NCI-H526 (cell line): ENCODE results near the gene MET.
"Not testable (repeated sequence)": the region's sequence is repeated elsewhere in the genome, so short reads cannot be mapped to it uniquely, and the experiment has no call there.

ENCODE experiments used
- DNase-seq, 2 experiments: peaks; one replicate each; lab custom pipeline; 2025; lab: John Stamatoyannopoulos, UW

The MET gene

DNA sequence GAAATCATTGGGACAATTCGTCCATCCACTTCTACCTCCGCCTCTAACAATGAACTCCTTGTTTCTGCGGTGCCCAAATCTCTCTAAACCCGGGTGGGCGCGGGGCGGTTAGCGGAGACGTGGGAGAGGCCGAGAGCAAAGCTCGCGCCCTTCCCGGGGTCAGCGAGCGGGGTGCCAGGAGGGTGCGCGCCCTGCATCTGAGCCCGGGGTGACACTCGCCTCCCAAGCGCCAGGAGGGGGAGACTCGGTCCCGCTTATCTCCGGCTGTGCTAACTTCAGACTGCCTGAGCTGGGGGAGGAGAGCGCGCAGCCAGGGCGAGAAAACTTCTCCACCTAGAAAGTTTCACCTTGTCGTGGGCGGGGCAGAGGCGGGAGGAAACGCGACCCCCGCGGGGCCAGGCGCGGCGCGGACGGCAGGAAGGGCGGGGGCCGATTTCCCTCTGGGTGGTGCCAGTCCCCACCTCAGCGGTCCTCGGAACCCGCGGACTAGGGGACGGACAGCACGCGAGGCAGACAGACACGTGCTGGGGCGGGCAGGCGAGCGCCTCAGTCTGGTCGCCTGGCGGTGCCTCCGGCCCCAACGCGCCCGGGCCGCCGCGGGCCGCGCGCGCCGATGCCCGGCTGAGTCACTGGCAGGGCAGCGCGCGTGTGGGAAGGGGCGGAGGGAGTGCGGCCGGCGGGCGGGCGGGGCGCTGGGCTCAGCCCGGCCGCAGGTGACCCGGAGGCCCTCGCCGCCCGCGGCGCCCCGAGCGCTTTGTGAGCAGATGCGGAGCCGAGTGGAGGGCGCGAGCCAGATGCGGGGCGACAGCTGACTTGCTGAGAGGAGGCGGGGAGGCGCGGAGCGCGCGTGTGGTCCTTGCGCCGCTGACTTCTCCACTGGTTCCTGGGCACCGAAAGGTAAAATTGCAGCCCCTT, at the start of gene MET:
Gene MET (plus strand): TSS at position 516 of the 915 bp plus-strand sequence. CDS start 26,889 bp downstream, outside the sequence.
- peak; percentile 73 to 94 for DNase-seq

DNA sequence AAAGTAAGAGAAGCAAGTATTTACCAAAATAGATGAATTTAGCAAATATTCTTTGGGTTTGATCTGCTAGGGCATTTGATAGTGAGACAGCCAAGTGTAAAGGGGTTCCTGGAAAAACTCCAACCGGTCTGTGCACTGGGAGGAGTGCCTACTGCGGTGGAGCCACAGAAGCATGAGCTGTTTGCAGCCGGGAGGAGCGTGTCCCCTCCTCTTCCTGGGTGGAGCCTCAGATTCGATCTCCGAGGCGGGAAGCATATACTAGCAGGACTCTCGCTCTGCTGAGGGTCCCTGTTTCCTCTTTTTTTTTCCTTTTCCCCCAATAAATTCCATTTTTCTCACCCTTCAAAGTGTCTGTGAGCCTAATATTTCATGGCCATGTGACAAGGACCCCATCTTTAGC, 45.1 kb upstream of the MET start:
- no peak for DNase-seq

DNA sequence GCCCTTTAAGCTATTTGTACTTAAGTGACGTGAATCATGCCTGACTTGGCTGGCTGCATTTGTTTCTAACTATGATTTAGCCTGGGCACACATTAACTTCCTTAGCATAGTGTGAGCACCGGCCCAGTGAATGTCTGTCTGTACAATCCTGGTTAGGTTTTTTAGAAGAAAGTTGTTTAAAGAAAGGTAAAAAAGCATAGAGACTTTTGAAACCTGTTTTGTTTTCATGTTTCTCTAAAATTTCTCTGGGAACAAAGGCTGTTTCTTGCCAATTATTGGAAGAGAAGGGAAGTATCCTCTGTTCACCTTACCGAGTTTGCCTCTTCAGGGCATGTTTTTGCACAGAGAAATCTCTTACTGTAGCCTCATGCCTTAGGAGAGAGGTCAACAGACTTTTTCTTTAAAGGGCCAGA, 42.9 kb upstream of the MET start:
- DNase-seq, result no peak

DNA sequence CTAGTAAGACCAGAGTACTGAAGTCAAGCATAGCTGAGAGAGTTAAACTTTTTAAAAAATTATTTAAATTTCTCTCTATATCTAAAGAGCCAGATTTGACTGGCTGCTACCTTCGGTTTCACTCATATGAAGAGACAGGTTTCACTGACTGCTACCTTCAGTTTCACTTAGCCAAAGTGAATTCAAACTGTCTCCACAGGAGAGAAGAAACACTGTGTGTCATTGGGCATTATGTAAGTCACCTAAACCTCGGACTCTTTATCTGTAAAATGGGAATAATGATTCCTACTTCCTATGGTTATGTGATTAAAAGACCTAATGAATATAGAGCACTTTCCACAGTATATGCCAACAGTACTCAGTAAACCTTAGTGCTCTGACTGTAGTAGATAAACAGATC, 41.6 kb upstream of the MET start:
- no peak for DNase-seq

DNA sequence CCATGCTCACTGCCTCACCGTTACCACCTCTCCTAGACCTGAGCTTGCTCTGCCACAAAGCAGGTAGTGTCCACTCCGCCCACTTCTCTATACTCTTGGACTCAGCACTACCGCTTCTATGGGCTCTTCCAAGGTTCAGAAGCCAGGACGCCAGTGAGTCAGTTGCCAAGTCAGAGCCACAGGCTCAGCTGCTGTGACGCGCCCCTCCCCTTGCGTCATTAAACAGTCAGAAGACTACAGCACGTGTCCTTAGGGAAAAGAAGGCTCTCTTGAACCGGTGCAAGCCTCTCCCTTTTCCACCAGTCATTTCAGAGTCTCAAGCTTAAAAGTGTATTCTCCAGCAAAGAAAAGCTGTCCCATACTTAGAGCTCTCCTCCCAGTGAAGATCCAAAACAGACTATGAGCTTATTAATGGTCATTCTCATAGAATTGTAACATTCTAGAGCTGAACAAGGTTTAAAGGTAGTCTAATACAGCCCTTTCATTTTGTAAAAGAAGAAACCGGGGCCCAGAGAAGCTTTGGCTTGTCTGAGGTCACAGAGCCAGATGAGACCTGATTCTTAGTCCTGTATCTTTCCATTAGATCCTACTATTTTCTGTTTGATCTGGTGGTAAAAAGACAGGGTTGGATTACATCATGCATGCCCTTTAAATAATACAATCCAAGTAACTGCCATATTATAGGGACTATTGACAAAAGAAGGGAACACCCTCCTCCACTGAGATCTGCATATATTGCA, 40.9 kb upstream of the MET start:
- DNase-seq, result peak in 1 of 2 experiments; percentile 38

DNA sequence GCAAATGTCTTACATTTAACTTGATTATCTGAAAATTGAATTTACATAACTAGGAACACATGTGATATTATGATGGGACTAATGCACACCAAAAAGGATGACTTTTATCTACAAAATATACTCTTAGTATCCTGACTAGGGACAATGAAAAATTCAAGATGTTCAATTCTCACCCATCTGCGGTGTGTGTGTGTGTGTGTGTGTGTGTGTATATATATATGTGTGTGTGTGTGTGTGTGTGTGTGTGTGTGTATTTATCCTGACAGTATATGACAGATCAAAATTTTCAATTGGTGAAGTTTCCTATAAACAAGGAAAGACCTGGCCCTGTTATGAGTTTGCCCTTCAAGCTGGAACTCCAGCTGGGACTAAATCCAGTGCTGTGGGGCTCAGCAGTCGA, 40.3 kb upstream of the MET start:
- peak in 1 of 2 experiments; percentile 5 for DNase-seq

DNA sequence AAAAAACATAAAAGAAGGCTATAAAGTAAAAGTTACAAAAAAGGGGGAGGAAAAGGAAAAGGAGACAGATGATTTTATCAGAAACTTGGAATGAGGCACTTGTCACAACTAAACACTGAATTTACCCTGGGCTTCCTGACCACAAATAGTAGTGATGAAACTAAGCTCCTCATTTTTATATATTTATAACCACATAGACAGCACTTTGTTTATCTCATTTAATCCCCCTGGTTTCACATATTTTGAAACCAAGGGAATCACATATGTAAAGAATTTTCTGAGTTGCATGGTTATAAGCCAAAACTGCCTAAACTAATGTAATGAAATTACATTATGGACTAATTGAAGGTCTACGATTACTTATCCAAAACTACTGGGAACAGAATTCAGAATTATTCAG, 39.6 kb upstream of the MET start:
- no peak for DNase-seq

DNA sequence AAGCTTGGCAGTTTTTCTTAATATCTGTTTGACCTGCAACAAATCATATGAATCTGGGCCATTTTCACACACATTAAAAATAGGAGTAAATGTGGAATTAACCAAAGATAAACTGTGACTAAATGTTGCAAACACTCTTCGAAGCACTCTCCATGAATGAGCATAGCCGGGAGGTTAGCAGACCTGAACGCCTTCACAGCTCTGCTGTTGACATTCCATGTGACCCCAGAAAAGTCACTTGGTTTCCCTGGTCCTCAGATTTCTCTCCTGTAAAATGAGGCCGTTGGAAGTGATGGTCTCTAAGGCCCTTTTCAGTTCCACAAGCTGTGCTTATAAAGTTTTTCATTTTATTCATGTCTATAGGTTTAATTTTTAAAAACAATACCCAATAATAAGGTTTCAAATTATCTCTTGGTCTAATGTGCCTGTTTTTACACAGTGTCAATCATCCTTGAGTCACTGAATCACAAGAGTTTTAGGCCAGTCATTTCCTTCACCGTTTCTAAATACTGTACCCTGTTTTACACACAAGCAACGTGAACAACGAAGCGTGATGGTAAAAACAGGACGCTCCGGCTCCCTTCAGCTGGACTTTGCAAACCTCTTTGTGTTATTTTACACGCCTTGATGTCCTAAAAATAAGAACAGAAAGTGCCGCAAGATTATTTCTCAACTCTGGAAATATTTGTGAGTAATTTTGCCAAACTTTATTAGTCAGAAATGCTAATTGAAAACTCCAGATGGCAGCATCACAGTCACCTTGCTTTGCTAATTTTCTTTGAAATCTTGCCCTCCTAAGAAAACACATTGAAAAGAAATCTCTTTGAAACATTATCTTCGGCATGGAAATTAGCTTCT, 38.6 kb upstream of the MET start:
- no peak for DNase-seq

DNA sequence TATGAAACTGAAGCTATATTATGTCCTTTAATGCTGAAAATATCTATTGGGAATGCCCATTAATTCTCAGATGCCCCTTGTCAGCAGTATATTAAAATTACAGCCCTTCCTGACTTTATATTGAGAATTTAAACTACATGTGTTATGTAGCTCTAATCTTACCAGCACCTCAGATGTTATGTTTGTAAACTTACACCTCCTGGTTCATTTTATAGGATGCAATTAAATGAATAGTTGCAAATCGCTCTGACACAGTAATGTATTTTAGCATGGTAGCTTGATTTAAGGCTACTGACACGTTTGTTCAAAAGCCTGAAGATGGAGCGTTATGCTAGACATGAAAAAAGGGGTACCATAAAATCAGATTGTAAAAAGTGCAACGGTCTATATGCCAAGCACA, 35.0 kb upstream of the MET start:
- DNase-seq, result no peak

DNA sequence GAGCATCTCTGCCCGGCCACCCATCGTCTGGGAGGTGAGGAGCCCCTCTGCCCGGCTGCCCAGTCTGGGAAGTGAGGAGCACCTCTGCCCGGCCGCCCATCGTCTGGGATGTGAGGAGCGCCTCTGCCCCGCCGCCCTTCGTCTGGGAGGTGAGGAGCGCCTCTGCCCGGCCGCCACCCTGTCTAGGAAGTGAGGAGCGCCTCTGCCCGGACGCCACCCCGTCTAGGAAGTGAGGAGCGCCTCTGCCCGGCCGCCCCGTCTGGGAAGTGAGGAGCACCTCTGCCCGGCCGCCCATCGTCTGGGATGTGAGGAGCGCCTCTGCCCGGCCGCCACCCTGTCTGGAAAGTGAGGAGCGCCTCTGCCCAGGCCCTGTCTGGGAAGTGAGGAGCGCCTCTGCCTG, 33.4 kb upstream of the MET start:
- not testable (repeated sequence) for DNase-seq

DNA sequence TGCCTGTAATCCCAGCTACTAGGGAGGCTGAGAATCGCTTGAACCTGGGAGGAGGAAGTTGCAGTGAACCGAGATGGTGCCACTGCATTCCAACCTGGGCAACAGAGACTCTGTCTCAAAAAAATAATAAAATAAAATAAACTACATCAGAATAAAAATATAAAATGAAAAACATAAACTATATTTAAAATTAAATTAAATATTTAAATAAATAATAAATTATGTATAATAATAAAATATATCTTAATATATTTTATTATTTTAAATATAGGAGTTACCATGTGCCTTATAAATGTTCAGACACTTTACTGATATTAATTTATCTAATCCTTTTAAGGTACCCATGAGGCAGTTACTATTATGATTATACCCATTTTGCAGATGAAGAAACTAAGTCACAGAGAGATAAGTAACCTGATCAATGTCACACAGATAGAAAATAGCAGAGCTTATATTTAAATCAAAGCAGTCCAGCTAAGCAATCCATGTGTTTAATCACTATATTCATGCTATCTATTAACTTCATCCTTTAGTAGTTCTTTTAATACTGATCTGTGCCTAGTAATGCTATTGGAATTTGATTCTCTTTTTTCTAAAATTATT, 30.3 kb upstream of the MET start:
- DNase-seq, result no peak

DNA sequence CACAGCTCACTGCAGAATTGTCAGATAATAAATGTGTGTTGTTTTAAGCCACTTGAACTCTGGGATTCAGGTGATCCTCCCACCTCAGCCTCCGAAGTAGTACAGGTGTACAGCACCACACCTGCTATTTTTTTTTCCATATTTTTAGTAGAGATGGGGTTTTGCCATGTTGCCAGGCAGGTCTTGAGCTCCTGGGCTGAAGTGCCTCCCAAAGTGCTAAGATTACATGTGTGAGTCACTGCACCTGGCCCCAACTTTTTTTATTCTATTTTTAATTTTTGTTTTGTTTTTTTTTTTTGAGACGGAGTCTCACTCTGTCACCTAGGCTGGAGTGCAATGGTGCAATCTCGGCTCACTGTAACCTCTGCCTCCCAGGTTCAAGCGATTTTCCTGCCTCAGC, 28.8 kb upstream of the MET start:
- DNase-seq, result not testable (repeated sequence)

DNA sequence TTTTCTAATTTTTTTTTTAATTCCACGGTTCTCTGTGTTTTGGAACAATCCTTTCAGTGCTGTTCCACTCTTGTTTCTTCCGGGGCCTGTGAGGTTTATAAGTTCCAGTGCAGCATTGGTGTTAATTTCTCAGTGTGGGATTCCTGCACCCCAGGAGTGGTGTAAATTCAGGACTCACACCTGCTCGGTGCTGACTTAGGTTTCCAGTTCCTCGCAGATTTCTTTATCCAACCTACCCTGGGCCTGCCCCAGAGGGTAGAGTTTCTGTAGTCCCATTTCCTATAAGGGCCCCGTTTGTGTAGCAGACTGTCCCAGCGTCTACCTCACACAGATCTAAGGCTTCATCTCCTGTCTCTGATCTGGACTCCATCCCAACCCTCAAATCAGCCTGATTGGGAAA, 27.4 kb upstream of the MET start:
- DNase-seq, result no peak

DNA sequence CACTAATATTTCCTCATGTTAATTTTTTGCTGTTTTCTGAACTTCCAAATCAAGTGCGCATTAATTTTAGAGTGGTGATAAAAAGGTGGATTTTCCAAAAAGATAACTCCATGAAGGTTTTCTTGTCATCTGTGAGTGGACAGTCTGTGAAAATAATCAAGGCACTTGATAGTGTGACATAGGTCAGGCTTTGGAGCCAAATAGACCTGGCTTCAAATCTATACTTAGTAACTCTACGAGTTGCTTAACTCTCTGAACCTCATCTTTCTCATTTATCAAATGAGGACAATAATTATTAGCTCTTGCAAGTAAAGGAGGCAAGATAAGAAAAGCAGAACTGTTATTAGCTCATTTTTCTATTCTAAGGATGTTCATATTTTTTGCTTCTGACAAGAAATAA, 24.7 kb upstream of the MET start:
- DNase-seq, result no peak

DNA sequence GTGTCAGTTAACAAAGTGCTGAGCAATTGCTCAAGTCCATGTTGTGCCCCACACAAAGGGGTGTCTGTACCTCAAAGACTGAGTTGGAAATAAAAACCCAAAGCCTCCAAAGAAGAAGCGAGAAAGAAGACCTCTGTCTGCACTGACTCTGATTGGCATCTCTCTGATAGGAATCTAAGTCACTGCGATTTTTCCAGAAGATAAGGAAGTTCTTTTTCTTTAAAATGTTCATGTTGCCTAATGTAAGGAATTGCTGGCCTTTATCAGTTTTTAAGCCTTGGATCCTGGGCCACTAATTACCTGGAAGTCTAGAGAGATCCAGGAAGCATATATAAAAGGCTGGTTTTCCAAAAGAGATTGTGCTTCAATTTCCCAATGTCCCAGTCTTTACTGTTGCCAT, 24.1 kb upstream of the MET start:
- no peak for DNase-seq

DNA sequence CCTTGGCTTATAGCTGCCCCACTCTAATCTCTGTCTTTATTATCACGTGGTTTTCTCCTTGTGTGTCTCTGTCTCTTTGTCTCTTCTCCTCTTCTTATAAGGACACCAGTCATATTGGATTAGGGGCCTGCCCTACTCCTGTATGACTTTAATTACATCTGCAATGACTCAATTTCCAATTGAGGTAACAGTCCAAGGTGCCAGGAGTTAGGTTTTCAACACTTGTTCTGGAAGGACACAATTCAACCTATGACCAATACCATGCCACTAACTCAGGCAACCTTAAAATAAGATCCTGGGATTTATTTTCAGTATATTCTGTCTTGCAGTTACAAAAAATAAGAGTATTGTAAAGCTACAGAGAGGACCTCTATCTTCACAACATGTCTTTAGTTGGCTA, 21.6 kb upstream of the MET start:
- no peak for DNase-seq

DNA sequence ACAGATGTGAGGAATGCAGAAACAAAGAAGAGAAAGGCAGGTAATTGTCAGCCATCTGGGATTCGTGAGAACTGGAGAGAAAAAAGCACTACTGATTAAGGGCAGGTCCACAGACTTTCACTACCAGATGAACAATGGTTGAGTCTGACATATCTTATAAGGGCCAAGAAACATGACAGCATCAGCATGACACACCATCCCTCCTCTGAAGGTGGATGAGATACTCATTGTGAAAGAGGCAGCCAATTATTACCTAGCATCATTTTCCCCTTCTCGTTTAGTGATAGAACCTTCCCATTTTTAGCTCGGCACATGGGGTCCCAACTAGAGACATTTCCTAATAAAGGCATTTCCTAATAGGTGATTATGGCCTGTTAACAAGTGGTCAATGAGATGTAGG, 19.2 kb upstream of the MET start:
- no peak for DNase-seq

DNA sequence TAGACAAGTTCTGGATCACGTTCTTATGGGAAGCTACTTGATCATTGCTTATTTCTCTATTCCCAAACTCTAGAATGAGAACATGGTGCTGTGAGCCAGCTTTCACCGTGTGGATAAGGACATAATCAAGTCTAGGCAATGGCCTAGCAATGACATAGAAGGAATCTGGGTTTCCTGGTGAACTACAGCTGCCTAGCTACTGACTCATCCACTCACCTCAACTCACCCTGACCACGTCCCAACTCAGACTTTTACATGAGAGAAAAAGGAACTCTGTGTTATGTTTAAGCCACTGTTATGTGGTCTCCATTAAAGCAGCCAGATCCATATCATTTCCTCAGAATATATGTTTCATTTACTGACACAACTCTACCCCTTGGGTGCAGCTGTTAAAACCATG, 18.8 kb upstream of the MET start:
- DNase-seq, result no peak

DNA sequence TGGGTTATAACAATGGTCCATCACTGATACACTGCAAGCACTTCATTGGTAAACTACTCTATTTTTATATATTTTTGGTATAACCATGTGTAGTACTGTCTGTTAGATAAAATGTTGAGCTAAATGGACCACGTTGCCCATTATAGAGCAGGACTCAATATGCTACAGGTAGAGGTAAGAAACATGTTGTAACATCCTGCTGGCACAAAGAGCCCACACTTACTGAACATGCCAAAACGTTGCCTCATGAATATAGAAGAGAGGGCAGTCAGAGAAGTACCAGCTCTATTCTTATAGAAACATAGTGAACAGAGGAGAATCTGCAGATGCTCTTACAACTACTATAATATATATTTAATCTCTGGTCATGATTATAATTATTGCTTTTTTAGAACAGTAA, 18.4 kb upstream of the MET start:
- DNase-seq, result no peak

DNA sequence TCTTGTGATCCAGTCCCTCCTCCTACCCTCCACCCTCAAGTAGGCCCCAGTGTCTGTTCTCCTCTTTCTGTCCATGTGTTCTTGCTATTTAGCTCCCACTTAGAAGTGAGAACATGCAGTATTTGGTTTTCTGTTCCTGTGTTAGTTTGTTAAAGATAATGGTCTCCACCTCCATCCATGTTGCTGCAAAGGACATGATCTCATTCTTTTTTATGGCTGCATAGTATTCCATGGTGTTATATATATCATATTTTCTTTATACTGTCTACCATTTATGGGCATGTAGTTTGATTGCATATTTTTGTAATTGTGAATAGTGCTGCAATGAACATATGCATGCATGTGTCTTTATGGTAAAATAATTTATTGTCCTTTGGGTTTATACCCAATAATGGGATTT, 12.7 kb upstream of the MET start:
- not testable (repeated sequence) for DNase-seq

DNA sequence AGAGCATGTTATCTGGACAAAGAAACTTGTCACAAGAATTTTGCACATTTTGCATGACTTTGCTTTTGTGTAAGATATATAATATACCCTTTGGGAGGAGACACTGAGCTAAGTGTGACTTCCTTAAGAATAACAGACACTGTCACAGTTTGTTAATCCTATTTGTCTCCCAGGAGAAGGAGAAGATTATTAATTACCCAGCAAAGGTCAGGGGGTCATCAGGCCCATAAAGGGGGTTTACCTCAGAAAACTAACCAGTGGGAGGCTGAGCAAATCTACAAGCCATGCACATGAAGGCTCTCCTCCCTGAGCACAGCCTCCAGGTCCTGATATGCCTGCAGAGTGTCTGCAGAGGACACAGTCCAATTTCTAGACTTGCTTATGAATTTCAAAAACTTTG, 10.1 kb upstream of the MET start:
- no peak for DNase-seq

DNA sequence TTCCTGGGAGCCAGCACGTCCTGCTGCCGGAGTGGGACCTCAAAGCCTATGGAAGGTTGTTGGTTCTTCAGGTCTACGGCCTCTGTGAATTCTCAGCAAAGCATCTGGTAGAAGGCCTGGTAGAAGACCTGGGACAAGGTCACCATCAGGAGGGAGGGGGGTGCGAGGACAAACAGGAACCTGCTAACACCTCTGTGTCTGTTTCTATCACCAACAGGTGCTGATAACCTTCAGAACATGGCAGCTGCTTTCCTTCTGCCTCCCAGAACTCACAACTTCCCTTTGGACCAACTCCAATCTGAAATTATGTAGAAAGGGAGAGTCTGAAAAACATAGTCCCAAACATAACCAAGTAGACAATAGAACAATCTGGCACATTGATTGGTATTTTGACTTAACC, 8.3 kb upstream of the MET start:
- DNase-seq, result no peak
